Mammary epithelial cell (primary cell): ENCODE data around the gene FER.

Source experiments
- CTCF ChIP-seq, 2 donors: IDR thresholded peaks in 1 of 2; conservative IDR thresholded peaks in 1 of 2; 2 replicates each; pipeline ENCODE4 v1.5.1; 2011 to 2012; ENCODE audit warnings: inconsistent platforms in 2 of 2, low read length in 2 of 2, mild to moderate bottlenecking in 2 of 2, control low read depth in 1 of 2, low read depth in 1 of 2; ENCODE audit not compliant: insufficient read depth in 1 of 2; ENCODE audit errors: extremely low read depth in 1 of 2
- EZH2 ChIP-seq: IDR thresholded peaks from 2 replicates; pipeline ENCODE4 v1.6.1; 2012; ENCODE audit warnings: low read length, inconsistent platforms, borderline replicate concordance

GRCh38 chr5:109168151-109168550 lies 420.5 kb downstream of the FER start:
- TF ChIP-seq CTCF (conservative IDR thresholded peaks at IDR 0.05 in 1 of 2, IDR thresholded peaks at IDR 0.05 in 1 of 2; ENCODE audit: extremely low read depth in 1 of 2, insufficient read depth in 1 of 2, low read depth in 1 of 2, low read length in 2 of 2), result no peak
- no peak for TF ChIP-seq EZH2
